Measurements from ENCODE around the gene TBCD.

The TBCD gene

DNA sequence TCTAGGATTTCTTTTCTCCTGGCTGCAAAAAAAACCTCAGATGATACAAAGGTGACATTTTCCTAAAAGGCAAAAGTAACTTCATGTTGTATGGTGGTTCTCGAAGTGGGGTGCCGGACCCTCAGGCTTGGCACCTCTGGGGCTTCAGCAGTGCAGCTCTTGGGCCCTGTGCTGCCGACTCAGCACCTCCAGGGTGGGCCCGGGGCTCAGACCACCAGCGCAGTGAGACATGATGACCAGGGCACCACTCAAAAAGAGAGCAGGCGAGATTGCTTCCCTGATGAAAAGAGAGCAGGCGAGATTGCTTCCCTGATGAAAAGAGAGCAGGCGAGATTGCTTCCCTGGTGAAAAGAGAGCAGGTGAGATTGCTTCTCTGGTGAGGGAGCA lies 186.6 kb downstream of the TBCD start:
- no peak overlapping the region for H3K4me3 ChIP-seq (ENCODE audit: low read depth, low read length)
- DNase-seq (ENCODE audit: low read depth) = no peak
- TF ChIP-seq MYC (IDR thresholded peaks at IDR 0.05; ENCODE audit: low read depth, low read length) = no peak
- TF ChIP-seq, protein P1, sequence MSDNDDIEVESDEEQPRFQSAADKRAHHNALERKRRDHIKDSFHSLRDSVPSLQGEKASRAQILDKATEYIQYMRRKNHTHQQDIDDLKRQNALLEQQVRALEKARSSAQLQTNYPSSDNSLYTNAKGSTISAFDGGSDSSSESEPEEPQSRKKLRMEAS (IDR thresholded peaks at IDR 0.05; ENCODE audit: low read depth, low read length) = no peak
- TF ChIP-seq, protein P2, sequence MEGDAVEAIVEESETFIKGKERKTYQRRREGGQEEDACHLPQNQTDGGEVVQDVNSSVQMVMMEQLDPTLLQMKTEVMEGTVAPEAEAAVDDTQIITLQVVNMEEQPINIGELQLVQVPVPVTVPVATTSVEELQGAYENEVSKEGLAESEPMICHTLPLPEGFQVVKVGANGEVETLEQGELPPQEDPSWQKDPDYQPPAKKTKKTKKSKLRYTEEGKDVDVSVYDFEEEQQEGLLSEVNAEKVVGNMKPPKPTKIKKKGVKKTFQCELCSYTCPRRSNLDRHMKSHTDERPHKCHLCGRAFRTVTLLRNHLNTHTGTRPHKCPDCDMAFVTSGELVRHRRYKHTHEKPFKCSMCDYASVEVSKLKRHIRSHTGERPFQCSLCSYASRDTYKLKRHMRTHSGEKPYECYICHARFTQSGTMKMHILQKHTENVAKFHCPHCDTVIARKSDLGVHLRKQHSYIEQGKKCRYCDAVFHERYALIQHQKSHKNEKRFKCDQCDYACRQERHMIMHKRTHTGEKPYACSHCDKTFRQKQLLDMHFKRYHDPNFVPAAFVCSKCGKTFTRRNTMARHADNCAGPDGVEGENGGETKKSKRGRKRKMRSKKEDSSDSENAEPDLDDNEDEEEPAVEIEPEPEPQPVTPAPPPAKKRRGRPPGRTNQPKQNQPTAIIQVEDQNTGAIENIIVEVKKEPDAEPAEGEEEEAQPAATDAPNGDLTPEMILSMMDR (IDR thresholded peaks at IDR 0.05; ENCODE audit: low read depth, low read length) = no peak

DNA sequence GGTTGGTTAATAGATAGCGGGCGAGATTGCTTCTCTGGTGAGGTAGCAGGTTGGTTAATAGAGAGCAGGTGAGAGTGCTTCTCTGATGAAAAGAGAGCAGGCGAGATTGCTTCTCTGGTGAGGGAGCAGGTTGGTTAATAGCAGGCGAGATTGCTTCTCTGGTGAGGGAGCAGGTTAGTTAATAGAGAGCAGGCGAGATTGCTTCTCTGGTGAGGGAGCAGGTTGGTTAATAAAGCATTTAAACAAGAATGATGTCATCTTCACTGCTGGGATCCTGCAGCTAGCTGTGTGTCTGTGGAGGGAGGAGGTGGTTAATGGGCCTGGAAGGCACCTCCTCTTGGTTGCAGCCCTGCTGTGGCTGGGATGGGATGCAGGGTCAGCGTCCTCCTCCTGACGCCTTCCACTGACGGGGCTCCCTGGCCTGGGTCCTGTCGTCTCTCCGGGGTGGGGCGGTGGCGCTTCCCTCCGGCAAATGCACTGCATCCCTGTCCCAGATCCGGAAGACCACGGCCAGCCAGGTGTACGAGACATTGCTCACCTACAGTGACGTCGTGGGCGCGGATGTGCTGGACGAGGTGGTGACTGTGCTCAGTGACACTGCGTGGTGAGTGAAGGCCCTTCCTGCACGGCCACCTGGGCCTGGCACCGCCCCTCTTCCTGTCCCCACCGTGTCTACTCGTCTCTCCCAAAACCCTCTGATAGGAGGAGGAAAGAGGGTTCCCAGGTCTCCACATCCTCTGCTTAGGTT lies 187.2 kb downstream of the TBCD start:
- H3K4me3 ChIP-seq (ENCODE audit: low read depth, low read length) = no peak overlapping the region
- TF ChIP-seq, protein P1 (IDR thresholded peaks at IDR 0.05; ENCODE audit: low read depth, low read length) = no peak
- TF ChIP-seq, protein P2 (IDR thresholded peaks at IDR 0.05; ENCODE audit: low read depth, low read length) = no peak
- TF ChIP-seq POLR2A (IDR thresholded peaks at IDR 0.05; ENCODE audit: extremely low read depth, insufficient read length) (no peak), MYC (IDR thresholded peaks at IDR 0.05; ENCODE audit: low read depth, low read length) (no peak)
- no peak for DNase-seq (ENCODE audit: low read depth)

DNA sequence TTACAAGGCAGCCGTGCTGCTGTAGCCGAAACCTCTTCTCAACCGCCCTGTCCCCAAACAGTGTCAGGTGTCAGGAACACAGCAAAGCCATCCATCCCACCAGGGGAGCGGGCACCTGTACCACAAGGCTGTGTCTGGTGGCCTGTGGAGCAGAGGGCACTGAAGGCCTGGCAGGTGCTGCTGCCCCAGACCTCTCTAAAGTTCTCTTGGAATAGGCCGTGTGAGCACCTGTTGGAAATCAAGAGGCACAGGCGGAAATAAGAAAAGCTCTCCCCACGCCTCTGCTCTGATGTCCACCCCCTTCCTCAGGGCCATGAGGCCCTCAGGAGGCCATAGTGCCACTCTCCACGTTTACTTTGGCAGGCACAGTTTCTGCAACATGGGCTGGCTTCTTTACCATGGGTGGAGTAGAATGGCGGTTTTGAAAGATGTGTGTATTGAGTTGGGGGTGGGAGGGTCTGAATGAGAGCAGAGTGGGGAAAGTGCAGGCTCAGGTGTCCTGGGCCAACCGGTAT lies 187.8 kb downstream of the TBCD start:
- TF ChIP-seq, protein P1 (IDR thresholded peaks at IDR 0.05; ENCODE audit: low read depth, low read length) = no peak
- TF ChIP-seq MYC (IDR thresholded peaks at IDR 0.05; ENCODE audit: low read depth, low read length) (no peak), POLR2A (IDR thresholded peaks at IDR 0.05; ENCODE audit: extremely low read depth, insufficient read length) (no peak)
- TF ChIP-seq, protein P2 (IDR thresholded peaks at IDR 0.05; ENCODE audit: low read depth, low read length) = no peak
- no peak overlapping the region for H3K4me3 ChIP-seq (ENCODE audit: low read depth, low read length)
- DNase-seq (ENCODE audit: low read depth) = no peak

DNA sequence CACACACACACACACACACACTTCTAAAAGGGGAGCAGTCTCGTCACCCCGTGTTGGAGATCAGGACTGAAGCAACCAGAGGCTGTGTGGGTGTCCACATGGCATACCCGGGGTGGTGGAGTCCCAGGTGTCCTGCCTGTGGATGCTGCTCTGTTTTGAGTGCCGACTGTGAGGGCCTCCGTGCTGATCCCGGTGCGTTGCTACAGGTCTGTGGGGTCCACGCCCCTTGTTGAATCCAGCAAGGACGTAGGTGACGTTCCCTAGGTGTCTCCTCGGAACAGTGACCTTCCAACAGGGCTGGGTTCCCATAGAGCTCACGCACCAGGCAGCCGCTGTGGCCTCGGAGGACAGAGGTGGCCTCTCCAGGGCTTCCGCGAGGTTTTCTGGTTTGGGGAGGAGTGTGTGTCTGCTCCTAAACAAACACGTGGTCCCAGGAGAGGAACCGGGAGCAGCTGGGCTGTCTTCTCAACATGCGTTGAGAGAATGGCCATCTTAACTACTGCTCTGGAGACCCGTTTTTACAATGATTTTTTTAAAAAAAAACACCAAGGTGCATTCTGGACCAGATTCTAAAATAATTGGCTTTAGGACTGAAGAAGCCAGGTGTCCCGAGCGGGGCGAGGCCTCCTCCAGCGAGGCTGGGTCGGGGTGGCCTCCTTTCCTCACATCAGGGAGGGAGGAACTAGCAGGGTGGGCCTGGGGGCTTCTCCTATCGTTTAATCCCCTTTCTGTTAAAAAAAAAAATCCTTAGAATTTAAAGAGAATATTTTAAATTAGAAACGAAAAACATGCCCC lies 188.6 kb downstream of the TBCD start:
- no peak for DNase-seq (ENCODE audit: low read depth)
- H3K4me3 ChIP-seq (ENCODE audit: low read depth, low read length) = no peak overlapping the region
- TF ChIP-seq, protein P2 (IDR thresholded peaks at IDR 0.05; ENCODE audit: low read depth, low read length) = no peak
- TF ChIP-seq, protein P1 (IDR thresholded peaks at IDR 0.05; ENCODE audit: low read depth, low read length) = no peak
- TF ChIP-seq MYC (IDR thresholded peaks at IDR 0.05; ENCODE audit: low read depth, low read length) (no peak), POLR2A (IDR thresholded peaks at IDR 0.05; ENCODE audit: extremely low read depth, insufficient read length) (no peak)

DNA sequence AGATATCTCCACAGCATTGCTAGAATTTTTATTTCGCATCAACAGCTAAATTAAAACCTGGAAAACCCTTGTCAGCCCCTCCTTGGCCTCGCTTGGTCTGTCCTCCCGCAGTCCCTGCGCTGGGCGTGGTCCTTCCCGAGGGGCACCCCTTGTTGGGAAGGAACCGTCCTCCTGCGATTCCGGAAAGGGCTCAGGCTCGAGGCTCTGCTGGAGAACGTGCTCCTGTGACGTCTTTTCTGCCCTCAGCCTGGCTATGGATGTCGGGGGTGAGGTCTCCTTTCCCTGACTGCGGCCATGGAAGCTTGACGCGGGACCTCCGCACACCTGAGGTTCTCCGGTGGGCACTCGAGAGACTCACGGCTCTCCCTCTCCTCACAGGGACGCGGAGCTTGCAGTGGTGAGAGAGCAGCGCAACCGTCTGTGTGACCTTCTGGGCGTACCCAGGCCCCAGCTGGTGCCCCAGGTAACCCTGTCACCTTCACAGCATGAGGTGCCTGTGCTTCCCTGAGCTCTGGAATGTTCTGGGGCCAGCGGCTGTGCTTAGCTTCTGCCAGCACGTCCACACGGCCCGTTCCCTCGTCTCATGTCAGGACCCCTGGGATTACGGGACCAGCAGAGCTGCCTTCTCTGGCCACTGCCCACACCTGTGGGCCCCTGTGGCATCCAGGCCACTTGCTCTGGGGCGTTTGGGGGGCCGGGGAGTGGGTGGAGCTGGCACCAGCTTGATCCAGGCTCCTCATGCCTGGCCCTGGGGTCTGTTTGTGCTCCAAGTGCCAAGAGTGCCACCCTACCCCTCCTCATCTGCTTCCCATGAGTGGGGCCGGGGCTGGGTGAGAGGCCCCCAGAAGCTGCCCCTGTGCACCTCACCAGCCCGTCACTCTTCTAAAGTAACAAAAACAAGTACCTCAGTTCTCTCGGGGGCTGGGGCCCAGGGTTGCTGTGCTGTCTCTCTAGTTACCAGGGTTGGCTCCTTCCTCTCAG lies 189.4 kb downstream of the TBCD start:
- TF ChIP-seq POLR2A (IDR thresholded peaks at IDR 0.05; ENCODE audit: extremely low read depth, insufficient read length) (no peak), MYC (IDR thresholded peaks at IDR 0.05; ENCODE audit: low read depth, low read length) (no peak)
- TF ChIP-seq, protein P2 (IDR thresholded peaks at IDR 0.05; ENCODE audit: low read depth, low read length) = no peak
- TF ChIP-seq, protein P1 (IDR thresholded peaks at IDR 0.05; ENCODE audit: low read depth, low read length) = no peak

More for the DNA sequence above, 189.4 kb downstream of the TBCD start:
- no peak for DNase-seq (ENCODE audit: low read depth)
- H3K4me3 ChIP-seq (ENCODE audit: low read depth, low read length) = no peak overlapping the region

All from NB4 (cell line).